ENCODE data around the gene PPM1A. TPM values are rescaled to one million over a fixed set of nuclear protein-coding genes. Genes with fewer than 3 reads are reported as not detected.

PPM1A gene
- 10 to 100 TPM; 30.4 to 41.5 TPM for total RNA-seq

DNA sequence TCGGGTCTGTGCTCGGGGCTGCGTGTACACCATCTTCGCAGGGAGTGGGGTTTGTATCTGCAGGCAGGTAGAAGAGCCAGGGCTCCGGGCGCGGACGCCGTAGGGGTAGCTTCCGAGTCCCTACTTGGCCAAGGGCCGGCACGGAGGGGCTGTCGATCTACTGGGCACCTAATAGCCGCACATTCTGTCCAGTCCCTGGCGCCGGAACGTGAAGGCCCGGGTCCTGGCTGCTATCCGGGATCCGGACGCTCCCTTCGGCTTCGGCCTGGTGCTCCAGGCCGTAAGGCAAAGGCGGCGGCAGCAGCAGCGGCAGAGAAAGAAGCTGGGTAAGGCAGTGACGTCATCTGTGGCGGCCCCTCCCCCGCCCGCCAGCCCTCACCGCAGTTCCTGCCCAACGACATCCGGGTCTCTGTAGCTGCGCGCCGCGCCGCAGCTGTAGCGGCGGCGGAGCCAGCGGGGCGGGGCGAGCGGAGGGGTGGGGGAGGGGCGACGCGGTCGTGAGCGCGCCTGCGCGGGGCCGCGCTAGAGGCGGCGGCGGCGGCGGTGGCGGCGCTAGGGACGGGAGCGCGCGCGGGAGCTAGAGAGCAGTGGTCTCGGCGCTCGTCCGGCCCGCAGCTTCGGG is at the start of gene PPM1A:
PPM1A (plus strand) TSS at position 525 of the 622 bp plus-strand sequence. CDS start 33,483 bp downstream, outside the sequence.
- CTCF ChIA-PET: interaction anchor here (0.9 to 1.8 kb wide), 3 partner anchors 9 to 83 kb away, joined by 3 to 8 read pairs (median 3); no protein-coding TSS in a partner anchor
- Mint-ChIP-seq H3K4me3 (peak within 1 kb of the TSS; percentile 94), H3K36me3 (ENCODE audit: low read depth) (peaks cover 10% of the 10 kb centered on the region), H3K27me3 (no peaks in the 10 kb centered on the region), H3K27ac (peak within 1 kb of the TSS; percentile 100), H3K4me1 (peaks cover 50% of the 10 kb centered on the region), H3K9me3 (ENCODE audit: low read depth) (no peaks in the 10 kb centered on the region)
- ATAC-seq (peak; percentile 73), DNase-seq (peak; percentile 97)
- intact Hi-C loops (cut with DNase I, micrococcal nuclease): loop anchor here (1.0 to 10.0 kb wide), 14 partner anchors 82 to 1822 kb away; partner anchors contain the start of genes DAAM1 (in 2 of the 2), DHRS7 (in 1 of the 2), HIF1A (in 1 of the 2) and JKAMP (in 1 of the 2)
- POLR2A ChIA-PET: interaction anchor here (0.6 to 1.3 kb wide), 13 partner anchors 9 to 765 kb away, joined by 3 to 7 read pairs (median 4); partner anchors contain the start of genes JKAMP and L3HYPDH

- H3K36me3 Mint-ChIP-seq (ENCODE audit: low read depth): peaks cover 3% of the 10 kb centered on the region
- H3K27ac Mint-ChIP-seq: no peak overlapping the region
- H3K4me3 Mint-ChIP-seq: no peak overlapping the region
- DNase-seq (no peak), ATAC-seq (no peak)
- ChIA-PET CTCF (interaction anchor here (0.6 to 1.2 kb wide), 3 partner anchors 13 to 132 kb away, joined by 3 to 5 read pairs (median 3); no protein-coding TSS in a partner anchor), POLR2A (no interaction called here)
- H3K4me1 Mint-ChIP-seq: peaks cover 13% of the 10 kb centered on the region
- H3K27me3 Mint-ChIP-seq: peaks cover 13% of the 10 kb centered on the region
- intact Hi-C loops (cut with DNase I, micrococcal nuclease): no loop called here
- H3K9me3 Mint-ChIP-seq (ENCODE audit: low read depth): peaks cover 11% of the 10 kb centered on the region
Observed at GRCh38 chr14:60199321-60199720, 49.7 kb upstream of the PPM1A start.

DNA sequence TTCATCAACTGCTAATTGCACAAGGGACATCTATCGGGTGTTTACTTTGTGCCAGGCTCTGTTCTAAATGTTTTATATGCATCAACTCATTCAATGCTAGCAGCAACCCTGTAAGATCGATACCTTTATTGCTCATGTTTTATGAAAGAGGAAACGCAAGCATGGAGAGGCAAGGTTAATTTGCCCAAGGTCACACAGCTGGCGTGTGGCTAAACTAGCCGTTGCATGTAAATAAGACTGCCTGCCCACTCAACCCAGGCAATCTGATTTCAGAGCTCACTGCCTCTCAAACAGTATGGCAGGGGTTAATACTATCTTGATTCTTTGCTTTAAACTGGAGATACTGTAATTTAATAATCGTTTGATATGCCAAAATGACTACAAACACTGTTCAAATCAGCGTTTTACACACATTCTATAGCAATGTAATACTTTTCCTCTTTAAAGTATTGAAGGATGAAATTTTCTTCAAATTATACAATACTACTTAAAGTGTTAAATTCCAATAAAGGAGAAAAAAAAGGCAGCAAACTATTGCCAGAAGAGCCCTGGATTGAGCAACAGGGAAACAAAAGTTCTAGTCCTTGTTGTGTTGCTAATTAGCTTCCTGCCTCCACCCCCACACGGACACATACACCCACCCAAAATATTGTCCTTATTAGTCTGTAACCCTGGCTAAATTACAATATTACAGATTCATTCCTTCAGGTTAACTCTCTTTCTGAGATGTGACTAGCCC is 44.7 kb upstream of the PPM1A start:
- no peak for ATAC-seq
- H3K36me3 Mint-ChIP-seq (ENCODE audit: low read depth): no peaks in the 10 kb centered on the region
- no peak overlapping the region for H3K27ac Mint-ChIP-seq
- no peak for DNase-seq
- intact Hi-C loops (cut with DNase I, micrococcal nuclease): no loop called here
- no peak overlapping the region for H3K4me3 Mint-ChIP-seq
- peaks cover 6% of the 10 kb centered on the region for H3K9me3 Mint-ChIP-seq (ENCODE audit: low read depth)
- CTCF ChIA-PET: interaction anchor here (1.1 kb wide), 1 partner anchor 127 kb away, joined by 4 read pairs; no protein-coding TSS in a partner anchor
- peaks cover 20% of the 10 kb centered on the region for H3K4me1 Mint-ChIP-seq
- POLR2A ChIA-PET: no interaction called here
- H3K27me3 Mint-ChIP-seq: peaks cover 29% of the 10 kb centered on the region

- Mint-ChIP-seq H3K36me3 (ENCODE audit: low read depth) (no peaks in the 10 kb centered on the region), H3K4me3 (no peak overlapping the region), H3K4me1 (peaks cover 20% of the 10 kb centered on the region), H3K27me3 (peaks cover 28% of the 10 kb centered on the region), H3K27ac (peak overlapping the region; percentile 11), H3K9me3 (ENCODE audit: low read depth) (no peaks in the 10 kb centered on the region)
- ChIA-PET CTCF (interaction anchor here (0.7 to 1.0 kb wide), 2 partner anchors 139 to 143 kb away, joined by 3 read pairs; no protein-coding TSS in a partner anchor), POLR2A (interaction anchor here (0.6 to 2.4 kb wide), 2 partner anchors 44 to 1407 kb away, joined by 3 to 7 read pairs; partner anchors contain the start of gene PPM1A)
- DNase-seq (no peak), ATAC-seq (peak; percentile 39)
- intact Hi-C loops (cut with DNase I, micrococcal nuclease): loop anchor here in 1 of 2 experiments (5.0 kb wide), 1 partner anchor 127 kb away; no protein-coding TSS in a partner anchor
Observed at GRCh38 chr14:60204843-60205774, 43.9 kb upstream of the PPM1A start.

DNA sequence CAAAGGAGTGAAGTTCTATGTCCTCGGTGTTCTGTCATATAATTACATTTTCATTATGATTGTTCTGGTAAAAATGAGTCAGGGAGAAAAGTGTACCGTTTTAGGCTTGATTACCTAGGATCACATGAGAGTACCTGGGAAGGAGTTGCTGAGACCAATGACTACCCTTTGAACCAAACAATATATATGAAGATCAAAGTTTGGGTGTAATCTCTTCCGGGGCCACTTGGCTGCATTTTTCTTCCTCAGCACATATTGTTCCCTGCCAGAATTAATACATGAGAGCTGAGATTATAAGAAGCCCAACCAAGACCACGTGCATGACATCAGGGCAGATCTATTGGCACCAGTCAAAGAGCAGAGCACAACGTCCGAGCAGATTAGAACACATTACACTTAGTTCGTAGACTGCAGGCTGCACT is 42.8 kb upstream of the PPM1A start:
- Mint-ChIP-seq H3K27ac (no peak overlapping the region), H3K36me3 (ENCODE audit: low read depth) (no peaks in the 10 kb centered on the region), H3K9me3 (ENCODE audit: low read depth) (no peaks in the 10 kb centered on the region), H3K4me3 (no peak overlapping the region), H3K27me3 (peaks cover 28% of the 10 kb centered on the region), H3K4me1 (peaks cover 20% of the 10 kb centered on the region)
- DNase-seq (no peak), ATAC-seq (peak; percentile 77)
- POLR2A ChIA-PET: interaction anchor here (0.6 to 2.4 kb wide), 2 partner anchors 42 to 239 kb away, joined by 3 to 7 read pairs; partner anchors contain the start of gene PPM1A
- CTCF ChIA-PET: interaction anchor here (0.9 to 1.0 kb wide), 3 partner anchors 12 to 144 kb away, joined by 3 to 5 read pairs (median 3); no protein-coding TSS in a partner anchor
- intact Hi-C loops (cut with DNase I, micrococcal nuclease): loop anchor here in 1 of 2 experiments (5.0 kb wide), 1 partner anchor 126 kb away; no protein-coding TSS in a partner anchor

GRCh38 chr14:60206837-60207533 is 42.0 kb upstream of the PPM1A start:
- Mint-ChIP-seq H3K9me3 (ENCODE audit: low read depth) (no peaks in the 10 kb centered on the region), H3K4me1 (peaks cover 20% of the 10 kb centered on the region), H3K27ac (peak overlapping the region; percentile 38), H3K36me3 (ENCODE audit: low read depth) (no peaks in the 10 kb centered on the region), H3K4me3 (no peak overlapping the region), H3K27me3 (peaks cover 28% of the 10 kb centered on the region)
- ChIA-PET POLR2A (interaction anchor here (0.6 to 2.4 kb wide), 3 partner anchors 42 to 359 kb away, joined by 3 to 7 read pairs (median 3); partner anchors contain the start of gene PPM1A), CTCF (no interaction called here)
- intact Hi-C loops (cut with DNase I, micrococcal nuclease): loop anchor here in 1 of 2 experiments (5.0 kb wide), 1 partner anchor 125 kb away; no protein-coding TSS in a partner anchor
- ATAC-seq: peak; percentile 52
- DNase-seq: no peak

DNA sequence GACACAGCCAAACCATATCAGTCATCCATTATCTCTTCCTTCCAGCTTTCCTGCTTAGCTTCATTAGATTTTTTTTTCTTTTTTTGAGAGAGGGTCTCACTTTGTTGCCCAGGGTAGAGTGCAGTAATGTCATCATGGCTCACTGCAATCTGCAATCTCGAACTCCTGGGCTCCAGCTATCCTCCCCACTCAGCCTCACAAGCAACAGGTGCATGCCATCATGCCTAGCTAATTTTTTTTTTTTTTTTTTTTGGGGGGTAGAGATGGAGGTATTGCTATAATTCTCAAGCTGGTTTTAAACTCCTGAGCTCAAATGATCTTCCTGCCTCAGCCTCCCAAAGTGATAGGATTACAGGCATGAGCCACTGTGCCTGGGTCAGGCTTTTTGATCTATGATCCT is 38.3 kb upstream of the PPM1A start:
- no peak overlapping the region for H3K27ac Mint-ChIP-seq
- CTCF ChIA-PET: interaction anchor here (0.6 kb wide), 1 partner anchor 12 kb away, joined by 3 read pairs; no protein-coding TSS in a partner anchor
- no peak for DNase-seq
- H3K9me3 Mint-ChIP-seq (ENCODE audit: low read depth): no peaks in the 10 kb centered on the region
- H3K27me3 Mint-ChIP-seq: peaks cover 21% of the 10 kb centered on the region
- POLR2A ChIA-PET: interaction anchor here (0.6 kb wide), 1 partner anchor 38 kb away, joined by 6 read pairs; no protein-coding TSS in a partner anchor
- H3K4me3 Mint-ChIP-seq: no peak overlapping the region
- H3K4me1 Mint-ChIP-seq: peaks cover 11% of the 10 kb centered on the region
- no peak for ATAC-seq
- no peaks in the 10 kb centered on the region for H3K36me3 Mint-ChIP-seq (ENCODE audit: low read depth)
- intact Hi-C loops (cut with DNase I, micrococcal nuclease): no loop called here

DNA sequence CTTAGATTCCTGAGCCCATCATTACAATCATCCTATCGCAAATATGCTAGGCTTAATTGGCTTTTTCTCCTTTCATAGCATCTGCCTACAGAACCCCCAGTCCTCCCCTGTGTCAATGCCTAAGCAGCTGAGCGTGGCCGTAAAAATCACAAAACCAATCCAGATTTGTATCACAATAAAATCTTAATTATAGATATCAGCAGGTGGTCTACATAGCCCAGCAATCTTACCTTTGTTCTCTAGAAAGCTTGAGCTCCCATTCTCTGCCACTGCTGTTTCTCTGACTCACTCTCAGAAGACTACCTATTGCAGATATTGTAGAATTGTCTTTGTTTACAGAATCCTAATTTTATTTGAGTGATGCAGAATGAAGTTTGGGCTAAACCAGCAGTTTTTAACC is 37.9 kb upstream of the PPM1A start:
- CTCF ChIA-PET: interaction anchor here (0.6 kb wide), 1 partner anchor 11 kb away, joined by 3 read pairs; no protein-coding TSS in a partner anchor

DNA sequence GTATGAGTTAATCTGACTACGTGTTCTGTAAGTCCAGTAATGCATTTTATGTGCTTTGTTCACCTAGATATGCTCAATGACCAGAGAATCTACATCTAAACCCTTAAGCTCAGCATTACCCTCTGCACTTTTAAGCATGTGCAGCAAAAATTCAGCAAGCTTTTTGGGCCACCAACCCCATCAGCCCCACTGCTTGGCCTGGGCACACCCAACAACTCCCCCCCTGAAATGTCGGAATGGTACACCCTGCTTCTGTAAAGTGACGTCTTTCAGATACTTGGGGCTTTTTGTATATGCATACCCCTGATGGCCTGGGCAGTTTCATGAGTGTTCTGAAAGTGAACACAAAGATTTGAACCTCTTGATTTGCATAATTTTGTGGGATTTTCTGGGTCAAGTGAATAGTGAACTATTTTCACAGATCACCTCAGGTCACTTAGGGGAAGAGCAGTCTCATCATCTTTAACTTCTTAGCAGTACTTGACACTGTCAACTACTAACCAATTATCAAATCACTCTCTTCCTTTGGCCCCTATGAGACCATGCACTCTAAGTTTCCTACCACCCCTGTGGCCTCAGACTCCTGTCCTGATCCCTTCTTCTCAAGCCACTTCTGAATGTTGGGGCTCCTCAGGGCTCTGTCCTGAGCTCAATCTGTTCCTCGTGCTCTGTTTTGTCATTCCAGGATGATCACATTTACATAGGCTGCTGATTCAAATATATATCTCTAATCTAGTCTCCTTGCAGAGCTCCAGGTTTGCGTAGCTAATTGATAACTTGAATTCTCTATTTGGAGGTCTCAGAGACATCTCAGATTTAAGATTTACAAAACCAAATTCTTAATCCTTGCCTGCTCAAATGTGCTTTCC is 36.3 kb upstream of the PPM1A start:
- intact Hi-C loops (cut with DNase I, micrococcal nuclease): no loop called here
- ChIA-PET POLR2A (interaction anchor here (1.2 kb wide), 1 partner anchor 36 kb away, joined by 5 read pairs; the partner anchor contains the start of gene PPM1A), CTCF (interaction anchor here (0.6 to 1.4 kb wide), 2 partner anchors 22 to 249 kb away, joined by 3 read pairs; no protein-coding TSS in a partner anchor)
- H3K36me3 Mint-ChIP-seq (ENCODE audit: low read depth): no peaks in the 10 kb centered on the region
- no peaks in the 10 kb centered on the region for H3K4me1 Mint-ChIP-seq
- H3K9me3 Mint-ChIP-seq (ENCODE audit: low read depth): no peaks in the 10 kb centered on the region
- H3K27me3 Mint-ChIP-seq: peaks cover 9% of the 10 kb centered on the region
- no peak for ATAC-seq
- no peak overlapping the region for H3K4me3 Mint-ChIP-seq
- DNase-seq: no peak
- no peak overlapping the region for H3K27ac Mint-ChIP-seq

More for the DNA sequence above, 37.9 kb upstream of the PPM1A start:
- H3K27ac Mint-ChIP-seq: no peak overlapping the region
- no peaks in the 10 kb centered on the region for H3K36me3 Mint-ChIP-seq (ENCODE audit: low read depth)
- ATAC-seq (no peak), DNase-seq (no peak)
- intact Hi-C loops (cut with DNase I, micrococcal nuclease): no loop called here
- H3K4me1 Mint-ChIP-seq: peaks cover 7% of the 10 kb centered on the region
- peaks cover 19% of the 10 kb centered on the region for H3K27me3 Mint-ChIP-seq
- H3K9me3 Mint-ChIP-seq (ENCODE audit: low read depth): no peaks in the 10 kb centered on the region
- POLR2A ChIA-PET: interaction anchor here (0.6 kb wide), 1 partner anchor 37 kb away, joined by 6 read pairs; no protein-coding TSS in a partner anchor
- H3K4me3 Mint-ChIP-seq: no peak overlapping the region
